T-helper 2 cell (primary cell): ENCODE data around the gene GRAP.
A peak's percentile ranks its signal among the peaks of the same experiment; 100 is the strongest.
"Not testable (repeated sequence)": the region's sequence is repeated elsewhere in the genome, so short reads cannot be mapped to it uniquely, and the experiment has no call there.

Experiments
- DNase-seq, 5 experiments: peaks; one replicate each; pipeline versions ENCODE4 v3.0.0 to v3.0.0-alpha.2; 2012 to 2022
- total RNA-seq, 2 donors: gene quantifications; one replicate each; lab custom pipeline; 2026; lab: John Stamatoyannopoulos, UW

GRAP gene
- 24.9 to 54.7 reads per million in 2 donors for total RNA-seq

- DNase-seq, result not testable (repeated sequence)
Observed at GRCh38 chr17:19046782-19047375, at the start of gene GRAP. Gene GRAP, minus strand, starts transcription at chr17:19046957. Its CDS starts 31 bp downstream, at chr17:19046926.

DNA sequence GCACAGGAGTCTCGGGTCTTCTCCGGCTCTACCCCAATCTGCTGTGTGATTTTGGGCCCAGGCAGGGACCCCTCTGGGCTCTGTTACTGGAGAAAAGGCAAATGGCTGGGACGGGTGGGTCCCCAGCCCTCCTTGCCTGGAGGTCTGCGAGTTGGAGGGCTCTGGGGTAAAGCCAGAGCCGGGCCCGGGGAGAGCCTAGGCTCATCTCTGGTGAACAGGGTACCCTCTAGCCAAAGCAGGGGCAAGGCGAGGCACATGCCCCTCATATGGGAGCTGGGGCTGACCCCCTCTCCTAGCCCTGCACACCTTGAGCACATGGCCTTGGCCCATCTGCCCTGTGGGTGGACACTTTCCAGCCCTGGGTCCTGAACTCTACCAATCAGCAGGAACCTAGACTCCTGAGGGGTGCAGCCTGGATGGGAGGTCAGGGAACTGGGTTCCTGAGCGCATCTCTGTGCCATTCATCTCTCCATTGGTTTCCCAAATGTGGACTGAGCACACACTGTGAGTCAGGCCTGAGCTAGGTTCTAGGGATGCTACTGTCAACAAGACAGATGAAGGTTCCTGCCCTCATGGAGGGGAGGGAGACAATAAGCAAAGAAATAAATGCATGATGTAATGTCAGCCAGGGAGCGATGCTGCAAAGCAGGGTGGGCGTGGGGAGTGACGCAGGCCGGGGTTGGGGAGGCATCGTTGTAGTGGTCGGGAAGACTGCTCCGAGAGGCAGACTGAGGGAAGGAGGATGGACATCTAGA lies 47.1 kb upstream of the GRAP start:
- not testable (repeated sequence) for DNase-seq

- not testable (repeated sequence) for DNase-seq
Observed at GRCh38 chr17:19092737-19093683, 46.3 kb upstream of the GRAP start.

- DNase-seq, result not testable (repeated sequence)
Observed at GRCh38 chr17:19090058-19090772, 43.5 kb upstream of the GRAP start.

DNA sequence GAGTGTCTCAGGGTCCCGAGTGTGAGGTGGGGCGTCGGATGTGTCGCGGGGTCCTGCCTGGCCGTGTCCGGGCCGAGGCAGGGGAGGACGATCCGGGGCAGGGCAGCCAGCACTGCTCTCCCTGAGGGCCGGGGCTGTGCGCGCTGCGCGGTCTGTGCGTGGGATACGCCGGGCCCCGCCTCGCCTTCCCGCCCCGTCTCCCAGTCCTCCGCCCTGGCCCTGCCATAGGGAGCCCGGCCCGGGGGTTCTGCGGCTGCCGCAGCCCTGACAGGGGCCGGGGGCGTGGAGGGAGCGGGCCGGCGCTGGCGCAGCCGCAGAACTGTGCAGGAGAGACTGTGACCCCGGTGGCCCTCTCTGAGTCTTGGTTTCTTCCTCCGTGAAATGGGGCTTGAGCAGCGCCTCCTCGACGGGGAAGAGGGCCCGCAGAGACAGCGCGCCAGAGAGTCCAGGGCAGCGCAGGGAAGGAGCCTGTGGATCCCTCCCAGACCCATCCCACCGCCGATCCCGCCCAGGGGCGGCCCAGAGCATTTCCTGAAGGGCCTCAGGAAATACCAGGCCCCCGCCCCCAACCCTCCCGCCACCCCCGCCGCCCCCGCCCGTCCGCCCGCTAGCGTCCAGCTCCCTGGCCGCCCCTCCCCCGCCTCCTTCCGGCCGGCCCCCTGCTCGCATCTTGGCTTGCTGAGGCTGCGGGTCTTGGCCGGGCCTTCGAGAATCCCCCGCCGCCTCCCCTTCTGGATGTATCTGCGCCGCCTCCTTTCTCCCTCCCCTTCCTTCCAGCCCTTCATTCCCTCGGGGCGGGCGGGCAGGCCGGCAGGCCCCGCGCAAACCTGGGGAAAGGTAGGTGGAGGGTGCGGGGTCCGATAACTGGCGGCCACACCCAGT lies 42.3 kb upstream of the GRAP start:
- DNase-seq, result not testable (repeated sequence)

- DNase-seq, result not testable (repeated sequence)
Observed at GRCh38 chr17:19077386-19077785, 30.6 kb upstream of the GRAP start.

GRCh38 chr17:19076398-19077192 lies 29.8 kb upstream of the GRAP start:
- peak in 2 of 5 experiments; percentile 25 to 42 for DNase-seq

DNA sequence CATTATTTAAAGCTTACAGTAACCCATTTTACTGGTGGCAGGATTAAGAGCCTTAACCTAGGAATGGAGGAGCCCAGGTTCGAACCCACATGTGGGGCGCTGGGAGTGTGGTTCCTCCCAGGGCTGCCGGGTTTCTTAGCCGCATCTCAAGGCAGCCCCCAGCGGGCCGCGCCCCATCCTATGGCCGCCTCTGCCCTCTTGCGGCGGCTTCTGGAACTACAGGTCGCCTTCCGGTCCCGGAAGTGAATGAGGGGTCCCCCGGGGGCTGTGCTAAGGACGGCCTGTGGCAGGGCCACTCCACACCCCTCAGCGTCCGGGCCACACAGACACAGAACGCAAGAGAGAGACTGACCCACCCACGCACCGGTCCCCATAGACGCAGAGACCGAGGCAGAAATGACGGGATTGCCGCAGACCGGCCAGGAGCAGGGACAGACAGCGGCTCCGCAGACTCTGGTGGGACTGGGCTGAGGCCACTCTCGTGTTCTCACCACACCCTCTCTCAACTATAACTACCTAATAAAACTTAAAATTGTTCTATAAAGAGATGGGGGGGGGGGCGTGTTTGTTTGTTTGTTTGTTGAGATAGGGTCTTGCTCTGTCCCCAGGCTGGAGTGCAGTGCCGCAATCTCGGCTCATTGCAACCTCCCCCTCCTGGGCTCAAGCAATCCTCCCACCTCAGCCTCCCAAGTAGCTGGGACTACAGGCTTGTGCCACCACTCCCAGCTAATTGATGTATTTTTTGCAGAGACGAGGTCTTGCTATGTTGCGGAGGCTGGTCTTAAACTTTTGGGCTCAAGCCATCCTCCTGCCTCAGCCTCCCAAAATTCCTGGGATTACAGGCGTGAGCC lies 23.8 kb upstream of the GRAP start:
- DNase-seq, result not testable (repeated sequence)

- DNase-seq, result peak in 1 of 5 experiments; percentile 1
Observed at GRCh38 chr17:19064378-19064777, 17.6 kb upstream of the GRAP start.

DNA sequence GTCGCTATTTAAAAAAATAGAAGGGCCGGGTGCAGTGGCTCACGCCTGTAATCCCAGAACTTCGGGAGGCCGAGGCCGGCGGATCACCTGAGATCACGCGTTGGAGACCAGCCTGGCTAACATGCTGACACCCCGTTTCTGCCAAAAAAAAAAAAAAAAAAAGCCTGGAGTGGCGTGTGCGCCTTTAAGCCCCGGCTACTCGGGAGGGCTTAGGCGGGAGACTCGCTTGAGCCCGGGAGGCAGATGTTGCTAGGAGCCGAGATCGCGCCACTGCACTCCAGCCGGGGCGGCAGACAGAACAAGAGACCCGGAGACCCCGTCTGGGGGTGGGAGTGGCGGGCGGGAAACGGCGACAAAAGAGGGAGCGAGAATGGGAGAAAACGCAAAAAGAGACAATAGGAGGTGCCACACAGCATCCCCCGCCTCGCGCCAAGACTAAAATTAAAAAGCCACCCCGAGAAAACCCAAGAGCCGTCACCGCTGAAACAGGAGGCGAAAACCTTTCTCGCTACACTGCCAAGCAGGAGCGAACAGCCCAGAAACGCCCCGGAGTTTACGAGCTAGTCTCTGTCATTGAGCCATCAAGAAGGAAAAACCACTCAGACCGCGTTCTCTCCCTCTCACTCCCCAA lies 16.7 kb upstream of the GRAP start:
- DNase-seq, result peak in 4 of 5 experiments; percentile 25 to 95 (median 80)

DNA sequence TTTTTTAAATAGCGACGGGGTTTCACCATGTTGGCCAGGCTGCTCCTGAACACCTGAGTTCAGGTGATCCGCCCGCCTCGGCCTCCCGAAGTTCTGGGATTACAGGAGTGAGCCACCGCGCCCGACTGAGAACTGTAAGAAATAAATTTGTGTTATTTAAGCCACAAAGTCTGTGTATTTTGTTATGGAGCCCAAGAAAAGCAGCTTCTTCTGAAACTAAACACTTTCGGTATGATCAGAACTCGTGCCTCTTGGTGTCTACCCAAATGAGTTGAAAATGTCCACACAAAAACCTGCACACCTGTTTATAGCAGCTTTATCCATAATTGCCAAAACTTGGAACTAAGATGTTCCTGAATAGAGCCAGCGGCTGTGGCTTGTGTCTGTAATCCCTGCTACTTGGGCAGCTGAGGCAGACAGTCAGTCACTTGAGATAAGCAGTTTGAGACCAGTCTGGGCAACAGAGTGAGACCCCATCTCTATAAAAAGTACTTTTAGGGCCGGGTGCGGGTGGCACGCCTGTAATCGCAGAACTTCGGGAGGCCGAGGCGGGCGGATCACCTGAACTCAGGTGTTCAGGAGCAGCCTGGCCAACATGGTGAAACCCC lies 16.1 kb upstream of the GRAP start:
- DNase-seq, result not testable (repeated sequence)

GRCh38 chr17:19062009-19062717 lies 15.4 kb upstream of the GRAP start:
- DNase-seq, result peak in 1 of 5 experiments; percentile 30

GRCh38 chr17:19055447-19055846 lies 8.7 kb upstream of the GRAP start:
- DNase-seq, result not testable (repeated sequence)

GRCh38 chr17:19048826-19049225 lies 2.1 kb upstream of the GRAP start:
- not testable (repeated sequence) for DNase-seq

GRCh38 chr17:19047510-19047909 lies 753 bp upstream of the GRAP start:
- DNase-seq, result not testable (repeated sequence)

DNA sequence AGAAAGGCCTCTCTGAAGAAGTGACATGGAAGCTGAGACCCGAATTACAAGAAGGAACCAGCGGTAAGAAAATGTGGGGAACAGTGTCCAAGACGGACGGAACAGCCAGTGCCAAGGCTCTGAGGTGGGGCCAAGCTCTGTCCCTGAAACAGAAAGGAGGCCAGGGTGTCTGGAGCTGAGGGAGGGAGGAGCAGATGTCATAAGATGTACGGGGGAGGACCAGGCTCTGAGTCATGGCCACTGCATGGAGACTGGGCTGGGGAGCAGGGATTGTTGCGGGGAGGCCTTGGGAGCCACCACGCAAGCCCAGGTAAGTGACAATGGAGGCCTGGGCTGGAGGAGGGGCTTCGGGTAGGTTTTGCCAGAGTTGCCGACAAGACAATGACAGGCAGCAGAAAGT lies 2.1 kb downstream of the GRAP start:
- not testable (repeated sequence) for DNase-seq

- DNase-seq, result not testable (repeated sequence)
Observed at GRCh38 chr17:19043032-19043431, 3.7 kb downstream of the GRAP start.

DNA sequence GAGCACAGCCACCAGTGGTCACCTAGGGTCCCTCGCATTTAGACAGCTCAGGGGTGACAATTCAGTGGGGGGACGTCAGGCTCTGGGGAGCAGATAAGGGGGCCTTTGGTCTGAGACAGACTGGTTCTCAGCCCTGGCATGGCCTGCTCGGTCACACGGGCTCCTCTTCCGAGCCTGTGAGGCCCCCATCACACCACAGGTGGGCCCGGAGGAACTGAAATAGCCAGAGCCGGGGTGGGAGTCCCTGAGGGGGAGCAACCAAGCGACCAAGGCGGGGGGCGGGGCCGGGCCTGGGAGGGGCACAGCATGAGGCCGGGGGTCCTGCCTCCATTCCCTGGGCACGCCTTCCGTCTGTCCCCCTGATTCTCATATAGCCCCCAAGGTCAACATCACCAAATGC lies 4.4 kb downstream of the GRAP start:
- not testable (repeated sequence) for DNase-seq
